A549 (cell line): ENCODE results near the gene AVPR1A. TPM values are rescaled to one million over a fixed set of nuclear protein-coding genes. Genes with fewer than 3 reads are reported as not detected.

Source experiments
- ATAC-seq, 2 experiments: fragments of 200-7000 bp in 1 of 2; fragments of >200 bp in 1 of 2; cut with Nextera tagmentation in 1 of 2; cut with Tn5 transposase in 1 of 2; 3 replicates each; pipeline versions ENCODE4 v1.8.0 to v1.9.1; 2018 to 2020; ENCODE audit warnings: mild to moderate bottlenecking in 1 of 2, moderate library complexity in 1 of 2
- CTCF ChIA-PET: fragments of 300-600 bp; sonication (Branson Sonifier 250); formaldehyde crosslinking; extraction: SDS; loops from one replicate; lab custom pipeline; 2021; ENCODE audit warnings: antibody characterized with exemption, inconsistent platforms; lab: Yijun Ruan, JAX
- POLR2A ChIA-PET: fragments of 350-600 bp; formaldehyde crosslinking; extraction: SDS; loops from one replicate; lab custom pipeline; 2021; ENCODE audit warnings: antibody characterized with exemption, inconsistent platforms; lab: Yijun Ruan, JAX
- DNase-seq, 2 experiments: peaks; one replicate each; pipeline versions ENCODE4 v3.0.0 to v3.0.0-alpha.2; 2011 to 2016; ENCODE audit warnings: low read depth in 1 of 2, low spot score in 1 of 2
- FAIRE-seq: peaks from 2 replicates; lab custom pipeline; 2011; peaks lifted over from hg19 to GRCh38; lab: Jason Lieb, UNC
- H3K27ac ChIP-seq, 2 experiments: fragments of >200 bp; sonication (Bioruptor Twin); formaldehyde crosslinking; 3 replicates each; pipeline ENCODE4 v1.5.1; 2016 to 2017
- H3K4me1 ChIP-seq: fragments of >200 bp; sonication (Bioruptor Twin); formaldehyde crosslinking; 3 replicates; pipeline ENCODE4 v1.6.1; 2016
- H3K4me2 ChIP-seq: fragments of >200 bp; sonication (Bioruptor Twin); formaldehyde crosslinking; 3 replicates; pipeline ENCODE4 v1.6.1; 2016
- H3K4me3 ChIP-seq: fragments of >200 bp; sonication (Bioruptor Twin); formaldehyde crosslinking; 3 replicates; pipeline ENCODE4 v1.5.1; 2016
- H3K9me3 ChIP-seq: fragments of >200 bp; sonication (Bioruptor Twin); formaldehyde crosslinking; 3 replicates; pipeline ENCODE4 v1.6.1; 2016
- CBX8 ChIP-seq: fragments of 200-600 bp; sonication (generic); IDR thresholded peaks from 2 replicates; pipeline ENCODE4 v1.6.1; 2016
- CTCF ChIP-seq: fragments of >200 bp; sonication (Bioruptor Twin); formaldehyde crosslinking; IDR thresholded peaks from 3 replicates; pipeline ENCODE4 v1.5.1; 2016
- EHF ChIP-seq: fragments of 250-450 bp; sonication (Bioruptor Pico); IDR thresholded peaks from 2 replicates; pipeline ENCODE4 v1.5.0; 2020; ENCODE audit warnings: mild to moderate bottlenecking
- EHMT2 ChIP-seq: fragments of 200-600 bp; sonication (generic); IDR thresholded peaks from 2 replicates; pipeline ENCODE4 v1.6.1; 2016; ENCODE audit warnings: antibody characterized with exemption, low read depth, mild to moderate bottlenecking, moderate library complexity
- FOSL2 ChIP-seq, 2 experiments: fragments of 450-650 bp in 1 of 2; fragments of >200 bp in 1 of 2; sonication (Bioruptor Twin) in 1 of 2; formaldehyde crosslinking; IDR thresholded peaks; 2 replicates each; pipeline versions ENCODE4 v1.5.0 to v1.6.1; 2016 to 2020; ENCODE audit warnings: mild to moderate bottlenecking in 1 of 2, moderate library complexity in 1 of 2
- HDAC2 ChIP-seq: fragments of 200-600 bp; sonication (generic); IDR thresholded peaks from 2 replicates; pipeline ENCODE4 v1.6.1; 2016
- HMGXB4 ChIP-seq: fragments of 250-450 bp; sonication (Bioruptor Pico); IDR thresholded peaks from 2 replicates; pipeline ENCODE4 v1.5.0; 2021; ENCODE audit warnings: mild to moderate bottlenecking, moderate library complexity, borderline replicate concordance
- HOXB13 ChIP-seq: fragments of 250-450 bp; sonication (Bioruptor Pico); IDR thresholded peaks from 2 replicates; pipeline ENCODE4 v1.5.0; 2020; ENCODE audit warnings: low read depth, mild to moderate bottlenecking, moderate library complexity
- HOXB5 ChIP-seq: fragments of 250-450 bp; sonication (Bioruptor Pico); IDR thresholded peaks from 2 replicates; pipeline ENCODE4 v1.5.0; 2020; ENCODE audit warnings: mild to moderate bottlenecking, moderate library complexity
- MAFK ChIP-seq: fragments of 450-650 bp; IDR thresholded peaks from 2 replicates; pipeline ENCODE4 v1.6.1; 2014; ENCODE audit not compliant: partially characterized antibody
- NPAS2 ChIP-seq: fragments of 250-450 bp; sonication (Bioruptor Pico); IDR thresholded peaks from 2 replicates; pipeline ENCODE4 v1.8.0; 2022; ENCODE audit warnings: mild to moderate bottlenecking, moderate library complexity, borderline replicate concordance
- POLR2AphosphoS2 ChIP-seq: conservative IDR thresholded peaks from 2 replicates; pipeline ENCODE4 v1.6.1; 2012; ENCODE audit warnings: low read length, improper control_type of control experiment, inconsistent platforms
- RAD21 ChIP-seq, 2 experiments: fragments of >200 bp in 1 of 2; sonication (Bioruptor Twin) in 1 of 2; formaldehyde crosslinking in 1 of 2; IDR thresholded peaks in 1 of 2; conservative IDR thresholded peaks in 1 of 2; 2 replicates in 1 of 2; 3 replicates in 1 of 2; pipeline ENCODE4 v1.6.1; 2012 to 2018; ENCODE audit warnings: inconsistent platforms in 1 of 2
- RCOR1 ChIP-seq: fragments of 150-350 bp; IDR thresholded peaks from 2 replicates; pipeline ENCODE4 v1.6.1; 2014; ENCODE audit warnings: antibody characterized with exemption, low read length, low read depth
- TFCP2L1 ChIP-seq: fragments of 250-450 bp; sonication (Bioruptor Pico); IDR thresholded peaks from 2 replicates; pipeline ENCODE4 v1.5.0; 2021; ENCODE audit warnings: mild to moderate bottlenecking
- TP53 ChIP-seq: fragments of 250-450 bp; sonication (Bioruptor Pico); IDR thresholded peaks from 2 replicates; pipeline ENCODE4 v1.5.0; 2021; ENCODE audit warnings: mild to moderate bottlenecking, moderate library complexity
- USF2 ChIP-seq: fragments of 450-650 bp; IDR thresholded peaks from 2 replicates; pipeline ENCODE4 v1.6.1; 2014; ENCODE audit warnings: antibody characterized with exemption
- WGBS: methylation state at CpG from one replicate; pipeline ENCODE4 v1.1.6; 2017; ENCODE audit errors: missing lambda C conversion rate; 5-methylcytosine and 5-hydroxymethylcytosine counted together
- polyA plus RNA-seq, 4 experiments: library from polyadenylated mRNA; depleted of rRNA in 3 of 4; stranded (reverse); fragments of >200 nt; fragmentation: RNase III in 1 of 4; extraction: RNeasy Plus Mini Kit Qiagen cat#74134 plus additional on column Dnase treatment in 1 of 4; gene quantifications; 2 replicates in 3 of 4; 3 replicates in 1 of 4; pipeline ENCODE4 v1.2.3, GENCODE V29; 2011 to 2017
- TF ChIP-seq, protein P1 (sequence below): fragments of >200 bp; sonication (Bioruptor Twin); formaldehyde crosslinking; IDR thresholded peaks from 3 replicates; pipeline ENCODE4 v1.6.1; 2016
- TF ChIP-seq, protein P2 (sequence below): IDR thresholded peaks from 2 replicates; pipeline ENCODE4 v1.6.1; 2012

AVPR1A gene
- polyA plus RNA-seq, 2 of the 4 experiments (the other 2 are of a cell fraction), result 0.01 TPM; not detected in 1

DNA sequence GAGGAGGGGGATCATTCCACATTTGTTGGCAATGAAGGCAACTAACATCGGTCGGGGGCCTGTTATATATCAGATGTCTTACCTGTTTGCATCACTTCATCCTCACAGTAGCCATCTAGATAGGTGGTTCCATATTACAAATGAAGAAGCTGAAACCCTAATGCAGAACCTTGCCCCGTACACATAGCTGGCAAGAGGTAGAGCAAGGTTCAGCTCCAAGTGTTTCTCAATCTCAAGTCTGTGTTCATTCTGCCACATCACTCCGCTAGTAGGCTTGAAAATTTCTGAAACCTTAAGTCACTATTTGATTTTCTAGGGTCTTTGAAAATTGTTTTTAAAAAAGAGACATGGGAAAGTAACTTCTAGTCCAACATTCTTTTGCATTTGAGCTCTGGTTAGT, 17.0 kb downstream of the AVPR1A start:
- TF ChIP-seq POLR2AphosphoS2 (no peak), HDAC2 (no peak), HMGXB4 (CRISPR knock-in tag) (no peak), HOXB5 (CRISPR knock-in tag) (no peak), RAD21 (conservative IDR thresholded peaks at IDR 0.05 in 1 of 2, IDR thresholded peaks at IDR 0.05 in 1 of 2) (no peak), RCOR1 (no peak), HOXB13 (CRISPR knock-in tag) (no peak), CTCF (no peak), CBX8 (no peak), EHMT2 (no peak), NPAS2 (CRISPR knock-in tag) (no peak), MAFK (no peak), TP53 (CRISPR knock-in tag) (no peak), USF2 (no peak), TFCP2L1 (CRISPR knock-in tag) (no peak)
- TF ChIP-seq, protein P1, sequence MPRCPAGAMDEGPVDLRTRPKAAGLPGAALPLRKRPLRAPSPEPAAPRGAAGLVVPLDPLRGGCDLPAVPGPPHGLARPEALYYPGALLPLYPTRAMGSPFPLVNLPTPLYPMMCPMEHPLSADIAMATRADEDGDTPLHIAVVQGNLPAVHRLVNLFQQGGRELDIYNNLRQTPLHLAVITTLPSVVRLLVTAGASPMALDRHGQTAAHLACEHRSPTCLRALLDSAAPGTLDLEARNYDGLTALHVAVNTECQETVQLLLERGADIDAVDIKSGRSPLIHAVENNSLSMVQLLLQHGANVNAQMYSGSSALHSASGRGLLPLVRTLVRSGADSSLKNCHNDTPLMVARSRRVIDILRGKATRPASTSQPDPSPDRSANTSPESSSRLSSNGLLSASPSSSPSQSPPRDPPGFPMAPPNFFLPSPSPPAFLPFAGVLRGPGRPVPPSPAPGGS, result no peak
- TF ChIP-seq, all 56 proteins: peak for 0
- ChIA-PET CTCF (interaction anchor here (1.2 to 1.4 kb wide), 3 partner anchors 11 to 18 kb away, joined by 3 to 4 read pairs (median 3); partner anchors contain the start of gene AVPR1A), POLR2A (no interaction called here)
- H3K4me3 ChIP-seq, result no peak overlapping the region
- no peak for DNase-seq
- no peak overlapping the region for H3K27ac ChIP-seq
- no peaks in the 10 kb centered on the region for H3K9me3 ChIP-seq
- H3K4me1 ChIP-seq, result no peaks in the 10 kb centered on the region
- no peak for ATAC-seq
- 25% methylated on average over 4 of the region's 4 CpGs for WGBS
- FAIRE-seq, result no peak
- H3K4me2 ChIP-seq, result no peak overlapping the region

GRCh38 chr12:63132201-63132600, 18.8 kb downstream of the AVPR1A start:
- 23% methylated on average over 1 of the region's 1 CpG for WGBS
- Histone ChIP-seq H3K4me1 (no peaks in the 10 kb centered on the region), H3K27ac (no peak overlapping the region), H3K4me3 (no peak overlapping the region), H3K9me3 (no peaks in the 10 kb centered on the region), H3K4me2 (no peak overlapping the region)
- ChIA-PET POLR2A (no interaction called here), CTCF (interaction anchor here (2.1 kb wide), 1 partner anchor 20 kb away, joined by 7 read pairs; the partner anchor contains the start of gene AVPR1A)
- DNase-seq, result no peak
- TF ChIP-seq USF2, result no peak
- TF ChIP-seq, protein P2, sequence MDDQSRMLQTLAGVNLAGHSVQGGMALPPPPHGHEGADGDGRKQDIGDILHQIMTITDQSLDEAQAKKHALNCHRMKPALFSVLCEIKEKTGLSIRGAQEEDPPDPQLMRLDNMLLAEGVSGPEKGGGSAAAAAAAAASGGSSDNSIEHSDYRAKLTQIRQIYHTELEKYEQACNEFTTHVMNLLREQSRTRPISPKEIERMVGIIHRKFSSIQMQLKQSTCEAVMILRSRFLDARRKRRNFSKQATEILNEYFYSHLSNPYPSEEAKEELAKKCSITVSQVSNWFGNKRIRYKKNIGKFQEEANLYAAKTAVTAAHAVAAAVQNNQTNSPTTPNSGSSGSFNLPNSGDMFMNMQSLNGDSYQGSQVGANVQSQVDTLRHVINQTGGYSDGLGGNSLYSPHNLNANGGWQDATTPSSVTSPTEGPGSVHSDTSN, result no peak
- no peak for TF ChIP-seq FOSL2 (IDR thresholded peaks at IDR 0.05)
- TF ChIP-seq FOSL2 (CRISPR knock-in tag; IDR thresholded peaks at IDR 0.05), result no peak
- TF ChIP-seq, protein P1, result no peak
- TF ChIP-seq EHF (CRISPR knock-in tag), result no peak
- no peak for ATAC-seq
- FAIRE-seq, result no peak
